Smooth muscle cell (in vitro differentiated cells): ENCODE results near the gene FAM174B. TPM values are rescaled to one million over a fixed set of nuclear protein-coding genes. Genes with fewer than 3 reads are reported as not detected.

ENCODE experiments used
- DNase-seq: peaks from one replicate; lab custom pipeline; 2025; ENCODE audit not compliant: unreplicated experiment; lab: John Stamatoyannopoulos, UW
- H2AFZ ChIP-seq: fragments of 200-600 bp; sonication (generic); 2 replicates; pipeline ENCODE4 v1.6.0; 2016; ENCODE audit warnings: antibody characterized with exemption, low read depth, mild to moderate bottlenecking
- H3F3A ChIP-seq: fragments of 200-600 bp; sonication (generic); 2 replicates; pipeline ENCODE4 v1.6.0; 2017; ENCODE audit warnings: antibody characterized with exemption, low read depth
- H3K27ac ChIP-seq: fragments of 200-600 bp; sonication (generic); 2 replicates; pipeline ENCODE4 v1.5.1; 2016; ENCODE audit warnings: low read depth, mild to moderate bottlenecking
- H3K27me3 ChIP-seq: fragments of 200-600 bp; sonication (generic); 2 replicates; pipeline ENCODE4 v1.6.1; 2016; ENCODE audit warnings: low read depth, mild to moderate bottlenecking
- H3K36me3 ChIP-seq: fragments of 200-600 bp; sonication (generic); 2 replicates; pipeline ENCODE4 v1.5.1; 2016; ENCODE audit warnings: low read depth
- H3K4me1 ChIP-seq: fragments of 200-600 bp; sonication (generic); 2 replicates; pipeline ENCODE4 v1.5.1; 2016; ENCODE audit warnings: low read depth
- H3K4me2 ChIP-seq: fragments of 200-600 bp; sonication (generic); 2 replicates; pipeline ENCODE4 v1.6.0; 2016; ENCODE audit warnings: mild to moderate bottlenecking
- H3K4me3 ChIP-seq: fragments of 200-600 bp; sonication (generic); 2 replicates; pipeline ENCODE4 v1.5.1; 2016; ENCODE audit warnings: mild to moderate bottlenecking
- H3K79me2 ChIP-seq: fragments of 200-600 bp; sonication (generic); 2 replicates; pipeline ENCODE4 v1.6.0; 2016; ENCODE audit warnings: low read depth, mild to moderate bottlenecking
- H3K9ac ChIP-seq: fragments of 200-600 bp; sonication (generic); 2 replicates; pipeline ENCODE4 v1.6.0; 2016; ENCODE audit warnings: low read depth
- H3K9me3 ChIP-seq: fragments of 200-600 bp; sonication (generic); replicated peaks from 2 replicates; pipeline ENCODE4 v1.5.1; 2016; ENCODE audit warnings: low read depth
- H4K20me1 ChIP-seq: fragments of 200-600 bp; sonication (generic); 2 replicates; pipeline ENCODE4 v1.6.0; 2016; ENCODE audit warnings: low read depth
- WGBS: methylation state at CpG from one replicate; pipeline ENCODE4 v1.1.7; 2016; ENCODE audit warnings: low lambda C conversion rate; 5-methylcytosine and 5-hydroxymethylcytosine counted together
- polyA plus RNA-seq: library from polyadenylated mRNA; unstranded; fragments of >200 nt; fragmentation: Nextera tagmentation; extraction: Ambion mirVana; gene quantifications from 2 replicates; pipeline ENCODE4 v1.2.1, GENCODE V29; 2016
- total RNA-seq: library from RNA; depleted of rRNA; stranded (reverse); fragments of >200 nt; gene quantifications from 2 replicates; pipeline ENCODE4 v1.2.3, GENCODE V29; 2014
- TF ChIP-seq, protein P1 (sequence below): fragments of 200-600 bp; sonication (generic); IDR thresholded peaks from 2 replicates; pipeline ENCODE4 v1.5.1; 2017; ENCODE audit warnings: borderline replicate concordance, mild to moderate bottlenecking, antibody characterized with exemption; ENCODE audit not compliant: insufficient read depth, poor library complexity, severe bottlenecking

FAM174B gene
- total and polyA plus RNA-seq, 2 experiments from 2014 or later: 2.0 to 2.1 TPM

DNA sequence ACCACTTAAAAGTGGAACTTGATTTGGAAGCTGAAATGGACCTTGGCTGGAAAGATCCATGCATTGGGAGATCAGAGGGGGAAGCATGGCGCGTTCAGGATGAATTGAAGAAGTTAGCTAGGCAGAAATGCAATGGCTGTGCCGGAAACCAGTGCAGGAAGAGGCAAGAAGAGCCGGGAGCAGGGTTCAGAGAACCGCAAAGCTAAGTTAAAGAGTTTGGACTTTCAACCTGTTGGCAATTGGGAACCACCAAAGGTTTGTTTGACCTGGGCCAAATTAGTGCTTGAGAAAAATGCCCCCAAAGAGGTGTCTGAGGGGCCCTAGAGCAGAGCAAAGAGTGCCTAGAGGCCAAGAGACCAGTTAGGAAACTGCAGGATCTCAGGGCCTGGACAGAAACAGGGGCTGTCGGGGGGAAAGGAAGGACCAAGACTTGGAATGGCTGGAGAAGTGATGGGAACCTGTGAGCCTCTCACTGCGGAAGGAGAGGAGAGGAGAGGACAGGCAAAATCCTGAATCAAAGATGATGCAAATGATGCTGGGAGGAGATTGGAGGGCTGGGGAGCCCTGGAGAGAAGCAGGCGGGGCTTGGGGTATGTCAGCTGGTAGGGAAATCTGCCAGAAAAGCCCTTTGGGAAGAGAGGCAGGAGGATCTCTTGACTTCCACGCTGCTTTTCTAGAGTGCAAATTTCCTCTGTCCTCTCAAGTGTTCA lies 49.3 kb downstream of the FAM174B start:
- no peak overlapping the region for H3K4me2 ChIP-seq
- no peaks in the 10 kb centered on the region for H3K27me3 ChIP-seq
- H3K79me2 ChIP-seq: no peaks in the 10 kb centered on the region
- no peak overlapping the region for H3K27ac ChIP-seq
- no peaks in the 10 kb centered on the region for H3K36me3 ChIP-seq
- no peak for DNase-seq
- no peak overlapping the region for H3K4me3 ChIP-seq
- no peaks in the 10 kb centered on the region for H4K20me1 ChIP-seq
- no peak overlapping the region for H3K9ac ChIP-seq
- H3K4me1 ChIP-seq: peaks cover 5% of the 10 kb centered on the region
- H3K9me3 ChIP-seq: no peaks in the 10 kb centered on the region
- WGBS: 96% methylated on average over 9 of the region's 9 CpGs
- H3F3A ChIP-seq: no peaks in the 10 kb centered on the region
- TF ChIP-seq, protein P1, sequence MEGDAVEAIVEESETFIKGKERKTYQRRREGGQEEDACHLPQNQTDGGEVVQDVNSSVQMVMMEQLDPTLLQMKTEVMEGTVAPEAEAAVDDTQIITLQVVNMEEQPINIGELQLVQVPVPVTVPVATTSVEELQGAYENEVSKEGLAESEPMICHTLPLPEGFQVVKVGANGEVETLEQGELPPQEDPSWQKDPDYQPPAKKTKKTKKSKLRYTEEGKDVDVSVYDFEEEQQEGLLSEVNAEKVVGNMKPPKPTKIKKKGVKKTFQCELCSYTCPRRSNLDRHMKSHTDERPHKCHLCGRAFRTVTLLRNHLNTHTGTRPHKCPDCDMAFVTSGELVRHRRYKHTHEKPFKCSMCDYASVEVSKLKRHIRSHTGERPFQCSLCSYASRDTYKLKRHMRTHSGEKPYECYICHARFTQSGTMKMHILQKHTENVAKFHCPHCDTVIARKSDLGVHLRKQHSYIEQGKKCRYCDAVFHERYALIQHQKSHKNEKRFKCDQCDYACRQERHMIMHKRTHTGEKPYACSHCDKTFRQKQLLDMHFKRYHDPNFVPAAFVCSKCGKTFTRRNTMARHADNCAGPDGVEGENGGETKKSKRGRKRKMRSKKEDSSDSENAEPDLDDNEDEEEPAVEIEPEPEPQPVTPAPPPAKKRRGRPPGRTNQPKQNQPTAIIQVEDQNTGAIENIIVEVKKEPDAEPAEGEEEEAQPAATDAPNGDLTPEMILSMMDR: no peak
- no peak overlapping the region for H2AFZ ChIP-seq

DNA sequence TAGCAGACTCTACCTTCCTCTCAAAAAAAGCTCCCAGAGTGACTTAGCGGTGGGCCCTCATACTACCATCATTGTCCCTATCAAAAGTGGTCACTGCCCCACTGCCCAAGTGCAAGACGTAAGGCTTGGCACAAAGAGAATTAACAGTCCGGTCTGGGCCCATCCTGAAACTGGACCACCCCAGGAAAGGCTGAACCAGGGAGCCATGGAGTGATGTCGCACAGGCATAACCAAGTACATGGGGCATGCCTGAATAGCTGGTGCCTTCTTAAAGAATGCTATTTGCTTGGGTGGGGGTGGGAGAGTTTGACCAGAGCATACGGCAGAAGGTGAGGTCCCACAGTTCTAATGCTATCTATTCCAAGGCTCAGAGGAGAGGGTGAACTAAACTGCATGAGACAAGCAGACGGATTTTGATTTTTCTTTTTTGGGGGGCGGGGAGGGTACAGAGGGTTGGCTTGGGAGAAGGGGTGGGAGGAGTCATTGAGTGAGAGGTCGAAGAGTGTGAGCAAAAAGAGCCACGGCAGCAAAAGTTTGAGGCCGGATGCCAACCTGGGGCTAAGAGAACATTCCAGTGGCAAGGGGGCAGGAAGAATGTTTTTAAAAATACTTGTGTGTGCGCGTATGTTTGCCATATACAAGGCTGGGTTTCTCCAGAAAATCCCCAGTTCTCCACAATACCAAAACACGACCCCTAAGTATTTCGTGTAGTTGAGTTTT lies 50.2 kb downstream of the FAM174B start:
- Histone ChIP-seq H4K20me1 (no peaks in the 10 kb centered on the region), H3K9me3 (no peaks in the 10 kb centered on the region), H3K4me3 (no peak overlapping the region), H2AFZ (no peak overlapping the region), H3K79me2 (no peaks in the 10 kb centered on the region), H3K9ac (no peak overlapping the region), H3K27me3 (no peaks in the 10 kb centered on the region), H3K4me1 (peaks cover 3% of the 10 kb centered on the region), H3K36me3 (no peaks in the 10 kb centered on the region), H3F3A (no peaks in the 10 kb centered on the region), H3K27ac (no peak overlapping the region), H3K4me2 (no peak overlapping the region)
- 84% methylated on average over 14 of the region's 14 CpGs for WGBS
- TF ChIP-seq, protein P1: no peak
- DNase-seq: no peak

DNA sequence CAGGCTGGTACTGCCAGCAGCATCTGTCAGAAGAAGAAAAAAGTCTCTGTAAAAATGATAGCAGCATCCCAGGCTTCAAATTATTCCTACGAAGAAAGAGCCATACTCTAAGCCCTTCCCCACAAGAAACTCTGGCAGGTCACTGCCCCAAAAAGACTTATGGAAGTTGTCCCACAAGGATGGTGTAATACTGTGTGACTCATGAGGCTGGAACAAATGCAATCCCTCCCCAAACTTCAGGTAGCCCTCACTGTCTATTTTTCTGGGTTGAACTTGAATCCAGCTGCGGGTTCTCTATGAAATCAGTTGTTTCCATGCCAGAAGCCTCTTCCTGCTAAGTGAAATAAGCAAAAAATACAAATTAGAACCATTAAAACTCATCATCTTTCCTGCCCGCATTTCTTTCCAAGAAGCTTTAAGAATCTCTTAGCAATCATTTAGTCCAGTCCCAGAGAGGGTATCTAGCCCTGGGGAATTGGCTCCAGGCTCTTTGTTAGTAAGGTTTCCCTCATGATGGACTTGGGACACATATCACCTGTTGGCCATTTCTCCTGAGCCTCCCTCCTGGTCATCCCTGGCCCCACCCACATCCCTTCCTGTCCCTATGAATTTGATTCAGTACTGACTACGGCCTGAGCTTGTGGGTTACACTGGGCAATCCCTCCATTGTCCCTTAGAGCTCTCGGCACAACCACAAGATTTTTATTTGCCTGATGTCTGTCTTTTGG lies 51.7 kb downstream of the FAM174B start:
- no peak for DNase-seq
- TF ChIP-seq, protein P1: no peak
- Histone ChIP-seq H2AFZ (no peak overlapping the region), H3K79me2 (no peaks in the 10 kb centered on the region), H3K27me3 (no peaks in the 10 kb centered on the region), H3K9ac (no peak overlapping the region), H4K20me1 (no peaks in the 10 kb centered on the region), H3K4me3 (no peak overlapping the region), H3K4me1 (no peaks in the 10 kb centered on the region), H3K36me3 (no peaks in the 10 kb centered on the region), H3F3A (no peaks in the 10 kb centered on the region), H3K9me3 (no peaks in the 10 kb centered on the region), H3K27ac (no peak overlapping the region), H3K4me2 (no peak overlapping the region)
- WGBS: 93% methylated on average over 5 of the region's 5 CpGs
